Measurements from ENCODE around the gene NDRG3.
"Not testable (repeated sequence)": the region's sequence is repeated elsewhere in the genome, so short reads cannot be mapped to it uniquely, and the experiment has no call there.

Gene NDRG3

GRCh38 chr20:36758276-36758675 is 12.4 kb upstream of the NDRG3 start:
- no peak for DNase-seq

- no peak for DNase-seq
Measured at GRCh38 chr20:36756496-36756895, 10.6 kb upstream of the NDRG3 start.

- DNase-seq, result peak; percentile 11
Measured at GRCh38 chr20:36754656-36755222, 8.8 kb upstream of the NDRG3 start.

- DNase-seq, result no peak
Measured at GRCh38 chr20:36752582-36752981, 6.7 kb upstream of the NDRG3 start.

GRCh38 chr20:36745234-36745926 is 510 bp downstream of the NDRG3 start:
- DNase-seq, result no peak

GRCh38 chr20:36744764-36745191 is 1.1 kb downstream of the NDRG3 start:
- no peak for DNase-seq

- DNase-seq, result no peak
Measured at GRCh38 chr20:36744243-36744642, 1.6 kb downstream of the NDRG3 start.

- DNase-seq, result no peak
Measured at GRCh38 chr20:36742558-36742957, 3.3 kb downstream of the NDRG3 start.

GRCh38 chr20:36741072-36741471 is 4.8 kb downstream of the NDRG3 start:
- DNase-seq, result no peak

- DNase-seq, result no peak
Measured at GRCh38 chr20:36737183-36737499, 8.7 kb downstream of the NDRG3 start.

- no peak for DNase-seq
Measured at GRCh38 chr20:36736451-36737182, 9.3 kb downstream of the NDRG3 start.

- DNase-seq, result no peak
Measured at GRCh38 chr20:36732456-36732855, 13.4 kb downstream of the NDRG3 start.

GRCh38 chr20:36728986-36729385 is 16.9 kb downstream of the NDRG3 start:
- DNase-seq, result no peak

- DNase-seq, result no peak
Measured at GRCh38 chr20:36726168-36726567, 19.7 kb downstream of the NDRG3 start.

GRCh38 chr20:36720510-36720909 is 25.4 kb downstream of the NDRG3 start:
- DNase-seq, result no peak

GRCh38 chr20:36717657-36718056 is 28.2 kb downstream of the NDRG3 start:
- no peak for DNase-seq

GRCh38 chr20:36717021-36717420 is 28.9 kb downstream of the NDRG3 start:
- DNase-seq, result no peak

GRCh38 chr20:36712775-36713174 is 33.1 kb downstream of the NDRG3 start:
- DNase-seq, result no peak

- no peak for DNase-seq
Measured at GRCh38 chr20:36709126-36709525, 36.8 kb downstream of the NDRG3 start.

GRCh38 chr20:36703530-36703929 is 42.4 kb downstream of the NDRG3 start:
- no peak for DNase-seq

- no peak for DNase-seq
Measured at GRCh38 chr20:36700438-36700837, 45.5 kb downstream of the NDRG3 start.

GRCh38 chr20:36695467-36695866 is 50.4 kb downstream of the NDRG3 start:
- not testable (repeated sequence) for DNase-seq

GRCh38 chr20:36688630-36689029 is 57.3 kb downstream of the NDRG3 start:
- DNase-seq, result no peak

GRCh38 chr20:36687850-36688249 is 58.0 kb downstream of the NDRG3 start:
- DNase-seq, result no peak

Data from activated CD4-positive, alpha-beta T cell treated with anti-CD3 and anti-CD28 coated beads for 1 hour (primary cell).